ENCODE results near the gene TEX54.

DNA sequence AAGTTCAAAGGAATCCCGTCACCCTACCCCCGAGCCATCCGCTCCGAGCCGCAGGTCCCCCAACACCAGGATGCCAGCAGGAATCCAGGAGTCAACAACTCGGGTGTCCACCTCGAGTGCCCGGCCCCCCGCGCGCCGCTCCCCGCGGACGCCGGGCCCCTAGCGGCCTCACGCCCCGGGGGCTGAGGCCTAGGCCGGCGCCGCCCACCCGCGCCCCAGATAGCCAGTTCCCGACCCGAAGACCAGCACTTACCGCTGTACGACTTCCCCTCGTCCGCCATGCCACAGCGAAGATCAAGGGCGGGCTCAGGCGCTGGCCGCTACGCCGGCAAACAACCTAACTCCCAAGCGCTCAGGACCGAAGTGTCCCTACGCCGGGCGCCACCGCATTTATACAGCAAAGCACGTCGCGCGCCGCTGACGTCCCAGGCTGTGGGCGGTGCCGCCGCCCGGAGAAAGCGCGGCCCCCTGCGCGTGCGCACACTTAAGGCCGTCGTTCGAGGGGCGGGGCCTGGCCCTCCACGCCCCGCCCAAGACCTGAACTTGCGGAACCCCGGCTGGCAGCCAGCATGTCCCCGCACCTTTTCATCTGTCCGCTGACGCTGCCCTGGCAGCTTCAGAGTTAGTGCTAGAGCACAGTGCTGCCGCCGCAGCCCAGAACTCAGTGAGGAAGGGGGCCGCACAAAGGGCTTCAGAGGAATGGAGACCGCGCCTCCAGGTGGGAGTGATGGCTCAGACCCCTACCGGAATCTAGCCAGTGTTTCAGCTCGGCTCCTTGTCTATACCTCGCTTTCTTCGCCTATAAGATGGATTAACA lies 27.4 kb downstream of the TEX54 start, which contains the start of gene NXF1:
- peak; percentile 100 for TF ChIP-seq POLR2AphosphoS5 (IDR thresholded peaks at IDR 0.05; ENCODE audit: borderline replicate concordance, low read depth, low read length)
- TF ChIP-seq EZH2 (IDR thresholded peaks at IDR 0.05), result no peak
